Measurements from ENCODE around the gene ACACB.

ACACB gene

GRCh38 chr12:109296431-109296830 is 180.0 kb downstream of the ACACB start:
- H3K27ac ChIP-seq = no peak overlapping the region
- TF ChIP-seq EZH2 (IDR thresholded peaks at IDR 0.05) (no peak), POLR2AphosphoS5 (IDR thresholded peaks at IDR 0.05; ENCODE audit: borderline replicate concordance, low read depth, low read length) (no peak)
- H3K9ac ChIP-seq (ENCODE audit: insufficient read length) = no peak overlapping the region
- H3K9me3 ChIP-seq (ENCODE audit: low read depth, low read length) = no peaks in the 10 kb centered on the region
- no peaks in the 10 kb centered on the region for H3K36me3 ChIP-seq (ENCODE audit: insufficient read depth, low read length)
- DNase-seq (ENCODE audit: low read depth, low spot score) = no peak
- H3K4me3 ChIP-seq = no peak overlapping the region

DNA sequence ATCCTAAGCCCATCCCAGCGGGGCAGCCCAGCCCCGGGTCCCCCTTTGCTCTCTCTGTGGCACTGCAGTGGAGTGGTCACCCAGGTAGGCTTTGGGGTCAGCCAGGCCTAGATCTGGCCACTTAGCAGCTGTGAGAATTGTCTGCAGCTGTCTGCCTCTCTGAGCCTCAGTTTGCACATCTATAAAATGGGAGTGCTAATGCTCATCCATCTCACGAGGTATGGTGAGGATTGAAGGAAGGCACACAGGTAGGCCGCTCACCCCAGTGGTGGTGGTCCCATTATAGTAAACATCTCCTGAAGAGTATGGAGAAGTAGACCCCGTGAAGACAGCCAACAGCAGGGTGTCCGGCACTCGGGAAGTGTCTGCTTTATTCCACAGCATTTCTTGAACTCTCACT is 183.5 kb downstream of the ACACB start:
- no peaks in the 10 kb centered on the region for H3K9me3 ChIP-seq (ENCODE audit: low read depth, low read length)
- DNase-seq (ENCODE audit: low read depth, low spot score) = no peak
- no peak overlapping the region for H3K9ac ChIP-seq (ENCODE audit: insufficient read length)
- H3K4me3 ChIP-seq = no peak overlapping the region
- no peak overlapping the region for H3K27ac ChIP-seq
- no peaks in the 10 kb centered on the region for H3K36me3 ChIP-seq (ENCODE audit: insufficient read depth, low read length)
- TF ChIP-seq FOXP2 (optimal IDR thresholded peaks at IDR 0.05; ENCODE audit: control extremely low read depth, extremely low read length, insufficient read depth) (no peak), POLR2AphosphoS5 (IDR thresholded peaks at IDR 0.05; ENCODE audit: borderline replicate concordance, low read depth, low read length) (no peak), EZH2 (IDR thresholded peaks at IDR 0.05) (no peak)

DNA sequence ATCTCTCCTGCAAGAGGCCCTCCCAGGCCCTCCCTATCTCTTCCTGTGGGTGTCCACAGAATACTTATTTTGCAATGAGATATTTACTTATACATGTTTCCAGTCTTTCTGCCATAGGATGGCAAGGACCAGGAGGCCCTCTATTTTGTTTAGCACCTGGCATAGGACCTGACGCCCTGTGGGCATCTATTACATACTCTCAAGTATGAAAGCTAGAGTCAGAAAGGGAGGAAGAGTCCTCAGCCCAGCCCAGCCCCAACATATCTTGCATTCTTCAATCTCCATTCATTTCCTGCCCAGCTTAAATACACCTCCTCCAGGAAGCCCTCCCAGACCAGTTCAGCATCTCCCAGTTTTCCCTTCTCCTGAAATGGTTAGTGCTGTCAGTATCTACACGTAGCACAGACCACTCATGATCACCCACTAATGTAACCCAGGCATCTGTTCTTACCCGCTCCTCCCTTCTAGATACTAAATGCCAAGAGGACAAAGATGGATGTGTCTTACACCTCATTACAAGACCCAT is 185.3 kb downstream of the ACACB start:
- no peak for DNase-seq (ENCODE audit: low read depth, low spot score)
- no peak overlapping the region for H3K27ac ChIP-seq
- no peaks in the 10 kb centered on the region for H3K36me3 ChIP-seq (ENCODE audit: insufficient read depth, low read length)
- H3K9ac ChIP-seq (ENCODE audit: insufficient read length) = no peak overlapping the region
- H3K9me3 ChIP-seq (ENCODE audit: low read depth, low read length) = no peaks in the 10 kb centered on the region
- no peak overlapping the region for H3K4me3 ChIP-seq
- no peak for TF ChIP-seq POLR2AphosphoS5 (IDR thresholded peaks at IDR 0.05; ENCODE audit: borderline replicate concordance, low read depth, low read length)
- no peak for TF ChIP-seq FOXP2 (optimal IDR thresholded peaks at IDR 0.05; ENCODE audit: control extremely low read depth, extremely low read length, insufficient read depth)
- no peak for TF ChIP-seq EZH2 (IDR thresholded peaks at IDR 0.05)

- no peak overlapping the region for H3K27ac ChIP-seq
- no peak overlapping the region for H3K9ac ChIP-seq (ENCODE audit: insufficient read length)
- H3K9me3 ChIP-seq (ENCODE audit: low read depth, low read length) = no peaks in the 10 kb centered on the region
- no peak for DNase-seq (ENCODE audit: low read depth, low spot score)
- H3K4me3 ChIP-seq = no peak overlapping the region
- H3K36me3 ChIP-seq (ENCODE audit: insufficient read depth, low read length) = no peaks in the 10 kb centered on the region
- TF ChIP-seq EZH2 (IDR thresholded peaks at IDR 0.05) (no peak), FOXP2 (optimal IDR thresholded peaks at IDR 0.05; ENCODE audit: control extremely low read depth, extremely low read length, insufficient read depth) (no peak), POLR2AphosphoS5 (IDR thresholded peaks at IDR 0.05; ENCODE audit: borderline replicate concordance, low read depth, low read length) (no peak)
Measured at GRCh38 chr12:109302358-109302757, 186.0 kb downstream of the ACACB start.

- H3K36me3 ChIP-seq (ENCODE audit: insufficient read depth, low read length) = no peaks in the 10 kb centered on the region
- DNase-seq (ENCODE audit: low read depth, low spot score) = no peak
- no peak overlapping the region for H3K9ac ChIP-seq (ENCODE audit: insufficient read length)
- TF ChIP-seq FOXP2 (optimal IDR thresholded peaks at IDR 0.05; ENCODE audit: control extremely low read depth, extremely low read length, insufficient read depth) (no peak), POLR2AphosphoS5 (IDR thresholded peaks at IDR 0.05; ENCODE audit: borderline replicate concordance, low read depth, low read length) (no peak), EZH2 (IDR thresholded peaks at IDR 0.05) (no peak)
- no peak overlapping the region for H3K27ac ChIP-seq
- H3K4me3 ChIP-seq = no peak overlapping the region
- no peaks in the 10 kb centered on the region for H3K9me3 ChIP-seq (ENCODE audit: low read depth, low read length)
Measured at GRCh38 chr12:109302770-109303169, 186.4 kb downstream of the ACACB start.

- Histone ChIP-seq H3K4me3 (no peak overlapping the region), H3K36me3 (ENCODE audit: insufficient read depth, low read length) (no peaks in the 10 kb centered on the region), H3K9me3 (ENCODE audit: low read depth, low read length) (no peaks in the 10 kb centered on the region), H3K9ac (ENCODE audit: insufficient read length) (no peak overlapping the region), H3K27ac (no peak overlapping the region)
- no peak for DNase-seq (ENCODE audit: low read depth, low spot score)
- TF ChIP-seq EZH2 (IDR thresholded peaks at IDR 0.05) (no peak), FOXP2 (optimal IDR thresholded peaks at IDR 0.05; ENCODE audit: control extremely low read depth, extremely low read length, insufficient read depth) (no peak), POLR2AphosphoS5 (IDR thresholded peaks at IDR 0.05; ENCODE audit: borderline replicate concordance, low read depth, low read length) (no peak)
Measured at GRCh38 chr12:109304485-109304884, 188.1 kb downstream of the ACACB start.

DNA sequence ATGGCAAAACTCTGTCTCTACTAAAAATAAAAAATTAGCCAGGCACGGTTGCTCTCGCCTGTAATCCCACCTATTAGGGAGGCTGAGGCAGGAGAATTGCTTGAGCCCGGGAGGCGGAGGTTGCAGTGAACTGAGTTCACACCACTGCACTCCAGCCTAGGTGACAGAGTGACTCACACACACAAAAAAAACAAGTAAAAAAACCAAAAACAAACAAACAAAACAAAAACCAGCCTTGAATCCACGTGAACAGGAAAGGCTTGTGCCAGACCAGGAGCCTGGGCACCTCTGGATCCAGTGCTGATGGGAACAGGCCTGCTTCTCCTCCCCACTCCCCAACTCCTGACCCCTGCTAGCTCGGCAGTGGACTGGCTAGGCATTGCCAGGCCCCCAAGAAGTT is 189.2 kb downstream of the ACACB start:
- Histone ChIP-seq H3K36me3 (ENCODE audit: insufficient read depth, low read length) (no peaks in the 10 kb centered on the region), H3K9me3 (ENCODE audit: low read depth, low read length) (no peaks in the 10 kb centered on the region)

GRCh38 chr12:109307051-109307450 is 190.7 kb downstream of the ACACB start:
- no peak overlapping the region for H3K27ac ChIP-seq
- no peak for DNase-seq (ENCODE audit: low read depth, low spot score)
- no peak overlapping the region for H3K4me3 ChIP-seq
- no peak overlapping the region for H3K9ac ChIP-seq (ENCODE audit: insufficient read length)
- no peaks in the 10 kb centered on the region for H3K9me3 ChIP-seq (ENCODE audit: low read depth, low read length)
- no peaks in the 10 kb centered on the region for H3K36me3 ChIP-seq (ENCODE audit: insufficient read depth, low read length)
- TF ChIP-seq POLR2AphosphoS5 (IDR thresholded peaks at IDR 0.05; ENCODE audit: borderline replicate concordance, low read depth, low read length) (no peak), FOXP2 (optimal IDR thresholded peaks at IDR 0.05; ENCODE audit: control extremely low read depth, extremely low read length, insufficient read depth) (no peak), EZH2 (IDR thresholded peaks at IDR 0.05) (no peak)

More for the DNA sequence above, 189.2 kb downstream of the ACACB start:
- no peak for TF ChIP-seq FOXP2 (optimal IDR thresholded peaks at IDR 0.05; ENCODE audit: control extremely low read depth, extremely low read length, insufficient read depth)
- no peak for TF ChIP-seq POLR2AphosphoS5 (IDR thresholded peaks at IDR 0.05; ENCODE audit: borderline replicate concordance, low read depth, low read length)
- no peak for TF ChIP-seq EZH2 (IDR thresholded peaks at IDR 0.05)
- no peak overlapping the region for H3K4me3 ChIP-seq
- no peak overlapping the region for H3K9ac ChIP-seq (ENCODE audit: insufficient read length)
- H3K27ac ChIP-seq = no peak overlapping the region
- DNase-seq (ENCODE audit: low read depth, low spot score) = no peak
